H1 (cell line): Measurements from ENCODE around the gene ADAMTS1. TPM values are rescaled to one million over a fixed set of nuclear protein-coding genes. Genes with fewer than 3 reads are reported as not detected.

Experiments
- CTCF ChIA-PET: fragments of 300-600 bp; sonication (Branson Sonifier 250); formaldehyde crosslinking; loops from one replicate; lab custom pipeline; 2021; ENCODE audit not compliant: partially characterized antibody; lab: Charles Lee
- POLR2A ChIA-PET: fragments of 300-600 bp; sonication (Branson Sonifier 250); formaldehyde crosslinking; loops from one replicate; lab custom pipeline; 2021; ENCODE audit warnings: inconsistent platforms; ENCODE audit not compliant: partially characterized antibody; lab: Charles Lee
- DNase-seq, 2 experiments: peaks; one replicate each; pipeline versions ENCODE4 v3.0.0 to v3.0.0-alpha.2; 2010 to 2022; ENCODE audit warnings: low spot score in 2 of 2, low read depth in 1 of 2, mixed read lengths in 1 of 2
- FAIRE-seq: peaks from 2 replicates; lab custom pipeline; 2011; peaks lifted over from hg19 to GRCh38; lab: Jason Lieb, UNC
- H2AFZ ChIP-seq: 2 replicates; pipeline ENCODE4 v1.8.1; 2012; ENCODE audit warnings: low read length, inconsistent platforms
- H2AK5ac ChIP-seq: 2 replicates; pipeline ENCODE4 v1.6.1; 2013; ENCODE audit warnings: low read depth, low read length
- H2BK120ac ChIP-seq: replicated peaks from 2 replicates; pipeline ENCODE3; 2013; ENCODE audit warnings: low read depth, low read length, inconsistent platforms
- H2BK12ac ChIP-seq: 2 replicates; pipeline ENCODE4 v1.6.1; 2013; ENCODE audit warnings: low read depth, low read length
- H2BK15ac ChIP-seq: 2 replicates; pipeline ENCODE4 v1.6.1; 2013; ENCODE audit warnings: low read length
- H2BK20ac ChIP-seq: 2 replicates; pipeline ENCODE4 v1.6.1; 2013; ENCODE audit warnings: low read length
- H2BK5ac ChIP-seq: 2 replicates; pipeline ENCODE4 v1.6.1; 2013; ENCODE audit warnings: low read depth, low read length
- H3K14ac ChIP-seq: 2 replicates; pipeline ENCODE4 v1.6.1; 2013; ENCODE audit warnings: inconsistent platforms; ENCODE audit not compliant: insufficient read length
- H3K18ac ChIP-seq: 2 replicates; pipeline ENCODE4 v1.6.1; 2013; ENCODE audit warnings: low read length; ENCODE audit errors: extremely low read depth
- H3K23ac ChIP-seq: 2 replicates; pipeline ENCODE4 v1.6.1; 2013; ENCODE audit warnings: inconsistent platforms; ENCODE audit not compliant: insufficient read length
- H3K23me2 ChIP-seq: 2 replicates; pipeline ENCODE4 v1.6.1; 2013; ENCODE audit warnings: low read depth, low read length
- H3K27ac ChIP-seq: 2 replicates; pipeline ENCODE4 v1.6.1; 2011; ENCODE audit warnings: low read depth, low read length, inconsistent platforms
- H3K27me3 ChIP-seq, 4 experiments: replicated peaks in 1 of 4; 1 replicate in 1 of 4; 2 replicates in 3 of 4; pipeline versions ENCODE4 v1.6.1 to v1.8.1; 2011 to 2013; ENCODE audit warnings: low read length in 3 of 4, mild to moderate bottlenecking in 3 of 4, inconsistent platforms in 2 of 4, mixed read lengths in 2 of 4, moderate library complexity in 1 of 4; ENCODE audit not compliant: control insufficient read depth in 3 of 4, insufficient read depth in 3 of 4; ENCODE audit errors: extremely low read depth in 1 of 4
- H3K36me3 ChIP-seq, 4 experiments: 2 replicates each; pipeline versions ENCODE4 v1.6.1 to v1.8.1; 2011 to 2013; ENCODE audit warnings: mild to moderate bottlenecking in 4 of 4, low read length in 3 of 4, moderate library complexity in 2 of 4, control low read depth in 1 of 4, inconsistent platforms in 1 of 4; ENCODE audit not compliant: insufficient read depth in 4 of 4, control insufficient read depth in 2 of 4
- H3K4ac ChIP-seq: replicated peaks from 2 replicates; pipeline ENCODE3; 2013; ENCODE audit warnings: low read length, low read depth, mixed read lengths, inconsistent platforms; ENCODE audit not compliant: insufficient read length
- H3K4me1 ChIP-seq, 4 experiments: replicated peaks in 1 of 4; 1 replicate in 1 of 4; 2 replicates in 3 of 4; pipeline versions ENCODE4 v1.6.1 to v1.8.1; 2011 to 2013; ENCODE audit warnings: low read length in 3 of 4, inconsistent platforms in 2 of 4, mixed read lengths in 1 of 4; ENCODE audit not compliant: insufficient read depth in 4 of 4, control insufficient read depth in 3 of 4
- H3K4me2 ChIP-seq, 2 experiments: 2 replicates each; pipeline versions ENCODE4 v1.6.1 to v1.8.1; 2011 to 2013; ENCODE audit warnings: low read depth in 2 of 2, low read length in 2 of 2, control low read depth in 1 of 2, inconsistent platforms in 1 of 2, mild to moderate bottlenecking in 1 of 2; ENCODE audit not compliant: insufficient read depth in 1 of 2
- H3K4me3 ChIP-seq, 4 experiments: fragments of 200-600, 300-600 bp in 1 of 4; sonication (generic), shearing (Covaris generic), sonication (Bioruptor Twin) in 1 of 4; 2 replicates each; pipeline versions ENCODE4 v1.5.1 to v1.8.1; 2011 to 2016; ENCODE audit warnings: low read length in 4 of 4, low read depth in 3 of 4, control low read depth in 2 of 4, inconsistent platforms in 2 of 4, mild to moderate bottlenecking in 2 of 4, mixed read lengths in 1 of 4, moderate library complexity in 1 of 4; ENCODE audit not compliant: insufficient read depth in 2 of 4; ENCODE audit errors: extremely low read depth in 1 of 4
- H3K56ac ChIP-seq: replicated peaks from 2 replicates; pipeline ENCODE3; 2013; ENCODE audit warnings: low read depth, mild to moderate bottlenecking, mixed read lengths, low read length, inconsistent platforms; ENCODE audit not compliant: insufficient read length
- H3K79me1 ChIP-seq: 2 replicates; pipeline ENCODE4 v1.6.1; 2013; ENCODE audit warnings: low read depth, low read length, control low read depth
- H3K79me2 ChIP-seq, 2 experiments: 2 replicates each; pipeline versions ENCODE4 v1.6.1 to v1.8.1; 2012 to 2013; ENCODE audit warnings: low read length in 2 of 2, mild to moderate bottlenecking in 2 of 2, inconsistent platforms in 1 of 2; ENCODE audit not compliant: insufficient read depth in 2 of 2, control insufficient read depth in 1 of 2
- H3K9ac ChIP-seq, 4 experiments: replicated peaks in 1 of 4; 1 replicate in 1 of 4; 2 replicates in 3 of 4; pipeline versions ENCODE4 v1.6.1 to v1.8.1; 2011 to 2013; ENCODE audit warnings: low read depth in 3 of 4, low read length in 3 of 4, control low read depth in 2 of 4, mild to moderate bottlenecking in 2 of 4, moderate library complexity in 2 of 4, inconsistent platforms in 1 of 4; ENCODE audit errors: extremely low read depth in 1 of 4
- H3K9me3 ChIP-seq, 2 experiments: 2 replicates each; pipeline versions ENCODE4 v1.6.1 to v1.8.1; 2012 to 2013; ENCODE audit warnings: mild to moderate bottlenecking in 2 of 2, moderate library complexity in 2 of 2, control low read depth in 1 of 2, inconsistent platforms in 1 of 2, low read depth in 1 of 2, low read length in 1 of 2, mixed read lengths in 1 of 2; ENCODE audit not compliant: insufficient read depth in 2 of 2
- H4K20me1 ChIP-seq, 2 experiments: replicated peaks in 1 of 2; 2 replicates each; pipeline versions ENCODE3 to v1.8.1; 2011 to 2013; ENCODE audit warnings: inconsistent platforms in 2 of 2, low read length in 2 of 2, mild to moderate bottlenecking in 1 of 2; ENCODE audit not compliant: insufficient read depth in 2 of 2, control insufficient read depth in 1 of 2
- H4K5ac ChIP-seq: 2 replicates; pipeline ENCODE4 v1.6.1; 2013; ENCODE audit warnings: low read length, low read depth, mixed read lengths, inconsistent platforms; ENCODE audit not compliant: insufficient read length
- H4K8ac ChIP-seq: 2 replicates; pipeline ENCODE4 v1.8.0; 2013; ENCODE audit warnings: mild to moderate bottlenecking, moderate library complexity, low read length, inconsistent platforms; ENCODE audit not compliant: insufficient read depth; ENCODE audit errors: extremely low read depth
- H4K91ac ChIP-seq: replicated peaks from 2 replicates; pipeline ENCODE3; 2013; ENCODE audit warnings: low read length, mixed read lengths, inconsistent platforms; ENCODE audit not compliant: insufficient read length
- SIN3A ChIP-seq, 2 experiments: IDR thresholded peaks in 1 of 2; conservative IDR thresholded peaks in 1 of 2; 2 replicates each; pipeline ENCODE4 v1.6.1; 2011 to 2012; ENCODE audit warnings: low read length in 2 of 2, improper control_type of control experiment in 1 of 2, low read depth in 1 of 2, mild to moderate bottlenecking in 1 of 2
- WGBS, 2 experiments: shearing (Covaris generic) in 1 of 2; methylation state at CpG; one replicate each; pipeline versions ENCODE4 v1.1.6 to v1.1.7; 2013 to 2015; ENCODE audit warnings: low lambda C conversion rate in 2 of 2, mixed read lengths in 2 of 2, inconsistent platforms in 1 of 2, low coverage in 1 of 2, missing lambda C conversion rate in 1 of 2; ENCODE audit not compliant: insufficient replicate concordance in 2 of 2, insufficient coverage in 1 of 2, insufficient read length in 1 of 2; ENCODE audit errors: extremely low coverage in 1 of 2, missing lambda C conversion rate in 1 of 2; 5-methylcytosine and 5-hydroxymethylcytosine counted together
- polyA plus RNA-seq, 7 experiments: library from polyadenylated mRNA; depleted of rRNA in 3 of 7; stranded (reverse) in 5 of 7; unstranded in 2 of 7; fragments of >200 nt in 5 of 7; fragments of 200-250 nt in 2 of 7; gene quantifications; 1 replicate in 5 of 7; 2 replicates in 1 of 7; 4 replicates in 1 of 7; pipeline versions ENCODE4 v1.2.1 to v1.2.3, GENCODE V29; 2011 to 2013; ENCODE audit warnings: missing spikeins in 2 of 7, mixed read lengths in 2 of 7
- total RNA-seq: library from RNA; stranded (reverse); fragmentation: NEBNext Ultra II Directional; extraction: Animal tissue kit (Norgen Biotek cat#: 25700); gene quantifications from 2 replicates; pipeline ENCODE4 v1.2.1, GENCODE V29; 2021

ADAMTS1 gene
- total and polyA plus RNA-seq, 2 of the 8 experiments (the other 6 are each of a cell fraction or from before 2014, with no cell fraction given): 10.7 to 22.4 TPM

DNA sequence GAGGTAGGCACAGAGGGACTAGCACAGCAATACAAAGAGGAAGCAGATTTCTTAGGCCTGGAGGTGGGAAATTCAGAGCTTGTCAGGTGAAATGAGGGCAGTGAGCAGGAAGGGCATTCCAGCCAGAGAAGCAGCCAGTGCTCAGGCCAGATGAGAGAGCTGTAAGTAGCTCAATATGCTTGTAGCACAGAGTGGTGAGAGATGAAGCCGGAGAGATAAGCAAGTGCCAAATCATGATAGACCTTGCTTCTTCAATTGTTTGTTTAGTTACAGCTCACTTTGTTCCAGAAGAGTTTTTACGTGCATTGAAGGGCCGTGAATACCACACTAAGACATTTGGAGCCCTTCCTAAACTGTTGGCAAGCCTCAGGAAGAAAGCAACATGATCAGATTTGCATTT, 42.0 kb upstream of the ADAMTS1 start:
- H2AFZ ChIP-seq: no peak overlapping the region; the same call in 1 of the 2 replicates

More for the DNA sequence above, 42.0 kb upstream of the ADAMTS1 start:
- Histone ChIP-seq H2BK12ac (no peak overlapping the region), H3K79me2 (no peaks in the 10 kb centered on the region), H2BK15ac (no peak overlapping the region), H3K36me3 (no peaks in the 10 kb centered on the region; a peak in 1 of 8 replicates), H3K18ac (no peak overlapping the region), H3K4ac (no peak overlapping the region), H3K4me1 (no peaks in the 10 kb centered on the region), H2BK20ac (no peak overlapping the region), H3K56ac (no peak overlapping the region), H4K20me1 (no peaks in the 10 kb centered on the region), H3K27ac (no peak overlapping the region), H3K79me1 (no peaks in the 10 kb centered on the region), H3K9ac (no peak overlapping the region), H4K91ac (no peak overlapping the region), H3K23me2 (no peaks in the 10 kb centered on the region), H4K5ac (no peak overlapping the region), H3K14ac (no peak overlapping the region), H3K27me3 (peaks cover 0 to 1% (median 0%) of the 10 kb centered on the region in 4 experiments; a peak in 1 of 7 replicates), H3K23ac (no peak overlapping the region), H2BK120ac (no peak overlapping the region), H3K9me3 (no peaks in the 10 kb centered on the region), H3K4me2 (no peak overlapping the region), H2BK5ac (no peak overlapping the region), H4K8ac (no peak overlapping the region), H3K4me3 (no peak overlapping the region), H2AK5ac (no peak overlapping the region)
- DNase-seq: no peak
- TF ChIP-seq SIN3A (conservative IDR thresholded peaks at IDR 0.05 in 1 of 2, IDR thresholded peaks at IDR 0.05 in 1 of 2; ENCODE audit: low read depth in 1 of 2, low read length in 2 of 2): no peak
- ChIA-PET POLR2A (interaction anchor here (1.2 kb wide), 1 partner anchor 78 kb away, joined by 3 read pairs; no protein-coding TSS in a partner anchor), CTCF (interaction anchor here (8.6 kb wide), 1 partner anchor 75 kb away, joined by 74 read pairs; no protein-coding TSS in a partner anchor)
- 96% methylated on average over 3 of the region's 3 CpGs; no CpG with 5 or more reads in 1 of the 2 experiments for WGBS, 2 experiments
- FAIRE-seq: no peak
